PFSK-1 (cell line): ENCODE data around the gene CFAP77.

Source experiments
- FOXP2 ChIP-seq: optimal IDR thresholded peaks from 2 replicates; pipeline ENCODE3; 2011; ENCODE audit warnings: borderline replicate concordance, control low read depth, inconsistent platforms; ENCODE audit not compliant: insufficient read depth; ENCODE audit errors: extremely low read length, extremely low read depth
- POLR2AphosphoS5 ChIP-seq: IDR thresholded peaks from 2 replicates; pipeline ENCODE4 v1.6.1; 2012; ENCODE audit warnings: low read depth, mild to moderate bottlenecking, control low read depth, low read length, moderate library complexity
- SIN3A ChIP-seq: IDR thresholded peaks from 2 replicates; pipeline ENCODE4 v1.6.1; 2012; ENCODE audit warnings: mild to moderate bottlenecking, low read length, moderate library complexity, borderline replicate concordance; ENCODE audit not compliant: insufficient read depth
- TAF1 ChIP-seq: IDR thresholded peaks from 2 replicates; pipeline ENCODE4 v1.6.1; 2012; ENCODE audit warnings: low read length, control low read depth, borderline replicate concordance; ENCODE audit not compliant: insufficient read depth
- TF ChIP-seq, protein P1 (sequence below), 2 experiments: IDR thresholded peaks; 2 replicates each; pipeline versions ENCODE4 v1.6.1 to v1.8.0; 2011 to 2012; ENCODE audit warnings: low read depth in 2 of 2, low read length in 2 of 2, control low read depth in 1 of 2, inconsistent platforms in 1 of 2, mild to moderate bottlenecking in 1 of 2, moderate library complexity in 1 of 2; ENCODE audit not compliant: insufficient read depth in 1 of 2

The CFAP77 gene

DNA sequence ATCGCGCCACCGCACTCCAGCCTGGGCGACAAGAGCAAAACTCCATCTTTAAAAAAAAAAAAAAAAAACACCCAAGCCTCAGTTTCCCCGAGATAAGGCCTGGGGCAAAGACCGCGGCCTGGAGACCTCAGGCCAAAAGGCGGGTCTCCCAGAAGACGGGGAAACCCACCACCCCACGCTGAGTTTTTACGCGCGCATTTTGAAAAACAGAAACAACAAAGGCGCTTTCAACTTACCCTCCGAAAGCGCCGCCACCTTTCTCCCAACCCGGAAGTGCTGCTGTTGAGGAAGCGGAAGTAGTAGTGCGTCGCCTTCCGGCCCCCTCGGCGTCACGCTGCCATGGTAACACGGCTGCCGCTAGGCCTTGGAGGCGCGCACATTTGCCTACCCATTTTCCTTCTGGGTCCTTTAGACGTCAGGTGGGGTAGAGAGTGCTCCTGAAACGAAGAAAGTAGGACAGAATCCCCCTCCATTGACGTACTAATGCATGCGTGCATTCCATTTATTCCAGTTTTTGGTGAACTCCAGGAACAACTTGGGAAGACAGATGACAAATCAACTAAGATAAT is 3.4 kb upstream of the CFAP77 start, which contains the start of gene TTF1:
TSS of gene TTF1 (minus strand) at position 287 of the 569 bp plus-strand sequence. CDS start 4,019 bp downstream, outside the sequence.
- TF ChIP-seq SIN3A (peak; percentile 81; the same call in 1 of the 2 replicates), FOXP2 (peak; percentile 66), TAF1 (peak; percentile 70; the same call in 1 of the 2 replicates), POLR2AphosphoS5 (peak; percentile 62; the same call in 1 of the 2 replicates)
- TF ChIP-seq, protein P1, sequence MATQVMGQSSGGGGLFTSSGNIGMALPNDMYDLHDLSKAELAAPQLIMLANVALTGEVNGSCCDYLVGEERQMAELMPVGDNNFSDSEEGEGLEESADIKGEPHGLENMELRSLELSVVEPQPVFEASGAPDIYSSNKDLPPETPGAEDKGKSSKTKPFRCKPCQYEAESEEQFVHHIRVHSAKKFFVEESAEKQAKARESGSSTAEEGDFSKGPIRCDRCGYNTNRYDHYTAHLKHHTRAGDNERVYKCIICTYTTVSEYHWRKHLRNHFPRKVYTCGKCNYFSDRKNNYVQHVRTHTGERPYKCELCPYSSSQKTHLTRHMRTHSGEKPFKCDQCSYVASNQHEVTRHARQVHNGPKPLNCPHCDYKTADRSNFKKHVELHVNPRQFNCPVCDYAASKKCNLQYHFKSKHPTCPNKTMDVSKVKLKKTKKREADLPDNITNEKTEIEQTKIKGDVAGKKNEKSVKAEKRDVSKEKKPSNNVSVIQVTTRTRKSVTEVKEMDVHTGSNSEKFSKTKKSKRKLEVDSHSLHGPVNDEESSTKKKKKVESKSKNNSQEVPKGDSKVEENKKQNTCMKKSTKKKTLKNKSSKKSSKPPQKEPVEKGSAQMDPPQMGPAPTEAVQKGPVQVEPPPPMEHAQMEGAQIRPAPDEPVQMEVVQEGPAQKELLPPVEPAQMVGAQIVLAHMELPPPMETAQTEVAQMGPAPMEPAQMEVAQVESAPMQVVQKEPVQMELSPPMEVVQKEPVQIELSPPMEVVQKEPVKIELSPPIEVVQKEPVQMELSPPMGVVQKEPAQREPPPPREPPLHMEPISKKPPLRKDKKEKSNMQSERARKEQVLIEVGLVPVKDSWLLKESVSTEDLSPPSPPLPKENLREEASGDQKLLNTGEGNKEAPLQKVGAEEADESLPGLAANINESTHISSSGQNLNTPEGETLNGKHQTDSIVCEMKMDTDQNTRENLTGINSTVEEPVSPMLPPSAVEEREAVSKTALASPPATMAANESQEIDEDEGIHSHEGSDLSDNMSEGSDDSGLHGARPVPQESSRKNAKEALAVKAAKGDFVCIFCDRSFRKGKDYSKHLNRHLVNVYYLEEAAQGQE (IDR thresholded peaks at IDR 0.05; ENCODE audit: insufficient read depth in 1 of 2, low read depth in 2 of 2, low read length in 2 of 2), result no peak

DNA sequence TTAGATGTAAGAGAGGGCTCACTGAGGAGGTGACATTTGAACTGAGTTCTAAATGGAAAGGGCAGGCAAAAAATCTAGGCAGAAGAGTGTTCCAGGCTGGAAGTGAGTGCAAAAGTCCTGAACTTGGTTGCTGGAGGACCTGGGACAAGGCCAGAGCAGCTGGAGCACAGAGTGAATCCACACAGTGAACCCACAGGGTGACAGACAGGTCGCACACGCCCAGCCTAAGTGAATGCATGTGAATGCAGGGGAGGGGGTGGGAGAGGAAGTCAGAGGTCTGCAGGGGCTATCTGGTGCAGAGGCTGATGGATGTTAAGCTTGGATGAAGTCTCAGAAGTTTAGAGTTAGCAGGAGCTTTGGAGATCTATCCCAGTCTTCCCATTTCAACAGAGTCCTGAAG is 2.8 kb upstream of the CFAP77 start:
- TF ChIP-seq TAF1, result no peak
- TF ChIP-seq POLR2AphosphoS5, result no peak
- TF ChIP-seq FOXP2, result no peak
- TF ChIP-seq SIN3A, result no peak
- TF ChIP-seq, protein P1 (IDR thresholded peaks at IDR 0.05; ENCODE audit: insufficient read depth in 1 of 2, low read depth in 2 of 2, low read length in 2 of 2), result no peak

- TF ChIP-seq SIN3A (no peak), TAF1 (no peak), FOXP2 (no peak), POLR2AphosphoS5 (no peak)
- TF ChIP-seq, protein P1 (IDR thresholded peaks at IDR 0.05; ENCODE audit: insufficient read depth in 1 of 2, low read depth in 2 of 2, low read length in 2 of 2), result no peak
Measured at GRCh38 chr9:132408521-132408920, 1.5 kb upstream of the CFAP77 start.

DNA sequence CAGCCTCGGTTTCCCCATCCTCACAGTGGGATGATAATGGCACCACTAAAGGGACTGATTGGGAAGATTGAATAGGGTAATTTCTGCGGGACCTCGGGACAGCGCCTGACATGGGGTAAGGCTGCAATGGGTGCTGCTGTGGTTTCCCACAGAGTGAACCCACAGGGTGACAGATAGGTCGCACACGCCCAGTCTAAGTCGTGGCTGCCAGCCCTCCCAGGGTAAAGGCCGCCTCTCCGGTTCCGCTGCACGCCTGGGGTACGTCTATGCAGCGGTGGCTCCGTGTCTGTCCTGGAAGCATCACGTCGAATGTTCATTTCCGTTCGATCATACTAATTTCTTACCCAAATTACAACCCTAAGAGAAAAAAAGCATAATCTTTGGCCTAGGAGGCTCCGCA is 631 bp downstream of the CFAP77 start:
- TF ChIP-seq, protein P1 (IDR thresholded peaks at IDR 0.05; ENCODE audit: insufficient read depth in 1 of 2, low read depth in 2 of 2, low read length in 2 of 2), result no peak
- no peak for TF ChIP-seq SIN3A
- no peak for TF ChIP-seq FOXP2
- TF ChIP-seq TAF1, result no peak

DNA sequence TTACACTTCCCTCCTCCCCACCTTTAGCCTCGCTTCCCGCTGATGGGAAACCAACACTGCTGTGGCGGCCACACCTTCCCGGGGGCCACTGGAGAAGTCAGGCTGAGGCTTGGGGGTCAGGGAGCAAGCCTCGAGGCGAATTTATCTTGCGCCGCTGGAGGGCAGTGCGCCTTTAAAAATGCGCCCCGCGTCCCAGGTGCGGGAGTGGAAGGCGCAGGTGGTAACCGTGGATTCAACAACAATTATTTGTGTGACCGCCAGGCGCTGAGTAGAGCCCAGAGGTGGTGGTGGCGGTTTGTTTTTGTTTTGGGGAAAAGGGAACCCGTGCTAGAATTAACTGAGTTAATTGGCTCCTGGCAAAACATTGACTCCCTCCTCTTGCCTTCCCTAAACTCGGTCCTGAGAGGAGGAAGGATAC is 1.1 kb downstream of the CFAP77 start:
- TF ChIP-seq TAF1 (no peak), POLR2AphosphoS5 (no peak), SIN3A (no peak), FOXP2 (no peak)
- TF ChIP-seq, protein P1 (IDR thresholded peaks at IDR 0.05; ENCODE audit: insufficient read depth in 1 of 2, low read depth in 2 of 2, low read length in 2 of 2), result no peak
